Measurements from ENCODE around the gene RACK1.

DNA sequence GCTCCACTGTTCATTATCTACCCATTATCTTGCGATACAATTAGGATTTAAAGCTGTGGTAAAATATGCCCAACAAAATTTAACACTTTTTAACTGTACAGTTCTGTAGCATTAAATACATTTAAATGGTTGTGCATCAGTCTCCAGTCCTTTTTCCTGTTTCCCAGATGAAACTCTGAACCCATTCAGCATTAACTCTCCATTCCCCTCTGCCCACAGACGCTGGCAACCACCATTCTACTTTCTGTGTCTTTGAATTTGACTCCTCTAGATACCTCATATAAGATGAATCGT, 35.8 kb downstream of the RACK1 start:
- TF ChIP-seq CTCF (IDR thresholded peaks at IDR 0.05 in 8 of 11, conservative IDR thresholded peaks at IDR 0.05 in 3 of 11) (no peak), POLR2A (IDR thresholded peaks at IDR 0.05) (no peak), POLR2AphosphoS5 (IDR thresholded peaks at IDR 0.05) (no peak)

Data from spleen (tissue), 7 donors.